NCI-H82 treated with DMSO at 0.1 percent for 48 hours (cell line): ENCODE measurements around the gene HS3ST4.

ENCODE experiments used
- DNase-seq: peaks from one replicate; lab custom pipeline; 2025; ENCODE audit not compliant: unreplicated experiment; lab: John Stamatoyannopoulos, UW

HS3ST4 gene

GRCh38 chr16:25888868-25889267 is 197.1 kb downstream of the HS3ST4 start:
- DNase-seq = no peak

DNA sequence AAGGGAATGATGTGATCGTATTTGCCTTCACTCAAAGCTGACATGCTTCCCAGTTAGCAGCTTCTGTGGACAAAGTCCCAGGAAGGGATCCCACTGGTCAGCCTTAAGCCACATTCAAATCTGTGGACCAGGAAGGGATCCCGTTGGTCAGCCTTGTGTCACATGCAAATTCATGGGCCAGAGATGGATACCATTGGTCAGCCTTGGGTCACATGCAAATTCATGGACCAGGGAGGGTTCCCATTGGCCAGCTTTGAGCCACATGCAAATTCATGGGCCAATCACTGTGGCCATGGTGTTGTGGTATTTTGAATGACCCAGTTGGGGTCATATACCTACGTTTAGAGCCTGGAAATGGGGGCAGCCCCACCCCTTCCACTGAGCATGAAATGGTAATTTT is 201.6 kb downstream of the HS3ST4 start:
- DNase-seq = no peak

DNA sequence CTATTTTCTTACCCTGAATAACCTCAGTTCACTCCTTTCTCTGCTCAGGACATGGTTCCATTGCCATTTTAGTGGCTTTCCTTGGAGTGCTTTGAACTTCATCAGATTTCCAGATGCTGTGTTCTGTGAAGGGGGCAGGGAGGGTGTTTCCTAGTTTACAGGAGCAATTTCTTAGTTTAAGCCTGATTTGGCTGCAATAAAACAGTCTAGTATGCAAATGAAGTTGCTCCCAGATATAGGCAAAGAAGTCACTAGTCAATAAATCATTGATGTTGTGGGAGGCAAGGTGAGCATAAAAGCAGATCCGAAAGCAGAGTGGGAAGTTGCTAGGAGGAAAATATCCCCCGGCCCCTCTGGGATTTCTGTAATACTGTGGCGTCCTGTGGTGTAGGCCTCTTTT is 202.3 kb downstream of the HS3ST4 start:
- DNase-seq = no peak

DNA sequence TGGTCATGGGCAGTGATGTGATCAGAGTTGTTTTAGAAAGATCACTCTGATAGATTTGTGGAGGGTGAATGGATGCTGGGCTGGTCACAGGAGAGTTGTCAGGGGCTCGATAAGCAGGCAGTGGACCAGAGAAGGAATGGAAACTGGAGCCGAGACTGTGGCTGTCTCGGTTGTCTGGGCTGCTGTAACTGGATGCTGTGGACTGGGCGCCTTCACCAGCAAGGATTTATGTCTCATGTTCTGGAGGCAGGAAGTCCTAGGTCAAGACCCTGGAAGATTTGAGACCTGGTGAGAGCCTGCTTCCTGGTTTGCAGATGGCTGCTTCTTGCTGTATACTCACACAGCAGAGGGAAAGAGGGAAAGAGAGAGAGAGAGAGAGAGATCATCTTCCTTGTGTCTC is 203.6 kb downstream of the HS3ST4 start:
- no peak for DNase-seq

GRCh38 chr16:25896411-25896810 is 204.7 kb downstream of the HS3ST4 start:
- DNase-seq = peak; percentile 5

GRCh38 chr16:25897702-25898101 is 205.9 kb downstream of the HS3ST4 start:
- DNase-seq = no peak

DNA sequence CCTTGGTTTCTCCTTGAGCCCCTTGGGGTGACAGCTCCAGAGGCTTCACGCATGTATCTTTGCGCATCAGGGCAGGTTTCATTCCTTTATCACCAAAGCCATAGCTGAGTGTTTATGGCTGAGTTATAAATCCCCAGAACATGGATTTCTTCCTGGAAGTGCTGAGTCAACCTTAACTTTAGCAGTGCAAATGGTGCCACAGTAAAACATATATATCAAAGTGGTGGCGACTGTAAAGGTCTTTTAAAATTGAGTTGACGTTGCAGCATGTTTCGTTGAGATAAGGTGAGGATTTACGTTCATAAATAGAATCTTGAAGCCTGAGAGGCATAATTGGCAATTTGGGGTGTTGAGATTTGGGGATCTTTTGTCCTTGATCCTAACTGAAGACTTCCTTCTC is 214.1 kb downstream of the HS3ST4 start:
- no peak for DNase-seq

GRCh38 chr16:25910971-25911370 is 219.2 kb downstream of the HS3ST4 start:
- no peak for DNase-seq

DNA sequence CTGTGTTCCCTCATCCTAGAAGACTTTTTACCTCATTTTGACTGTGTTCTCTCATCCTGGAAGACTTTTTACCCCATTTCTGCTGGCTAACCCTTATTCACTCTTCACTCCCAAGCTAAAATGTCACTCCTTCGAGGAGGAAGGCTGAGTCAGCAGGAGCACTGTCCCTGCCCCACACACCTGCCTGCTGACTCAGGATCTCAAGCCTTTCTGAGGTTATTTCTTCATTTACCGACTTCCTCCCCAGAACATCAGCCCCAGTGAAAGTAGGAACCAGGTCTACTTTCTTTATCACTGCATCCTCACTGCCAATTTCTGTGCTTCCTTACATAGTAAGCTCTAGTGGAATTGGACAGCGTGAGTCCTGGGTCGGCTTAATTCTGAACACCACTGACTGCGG is 220.6 kb downstream of the HS3ST4 start:
- no peak for DNase-seq

- no peak for DNase-seq
Measured at GRCh38 chr16:25914357-25914962, 222.7 kb downstream of the HS3ST4 start.

DNA sequence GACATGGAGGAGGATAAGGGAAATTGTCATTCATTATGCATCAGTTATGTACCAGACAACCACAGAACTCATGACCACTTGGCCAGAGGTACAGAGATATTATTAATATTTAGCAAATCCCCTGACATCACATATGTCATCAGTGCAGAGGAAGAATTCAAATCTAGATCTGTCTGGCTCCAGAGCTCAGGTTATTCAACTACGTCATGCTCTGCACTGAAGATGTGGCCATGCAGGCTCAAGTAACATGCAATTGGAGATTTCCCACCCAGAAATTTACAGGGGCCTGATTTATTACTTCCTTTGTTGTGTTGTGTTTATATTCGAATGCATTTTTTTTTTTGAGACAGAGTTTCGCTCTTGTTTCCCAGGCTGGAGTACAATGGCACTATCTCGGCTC is 224.3 kb downstream of the HS3ST4 start:
- DNase-seq = no peak

GRCh38 chr16:25922438-25922837 is 230.7 kb downstream of the HS3ST4 start:
- DNase-seq = peak; percentile 75

GRCh38 chr16:25925421-25925820 is 233.7 kb downstream of the HS3ST4 start:
- DNase-seq = peak; percentile 88

DNA sequence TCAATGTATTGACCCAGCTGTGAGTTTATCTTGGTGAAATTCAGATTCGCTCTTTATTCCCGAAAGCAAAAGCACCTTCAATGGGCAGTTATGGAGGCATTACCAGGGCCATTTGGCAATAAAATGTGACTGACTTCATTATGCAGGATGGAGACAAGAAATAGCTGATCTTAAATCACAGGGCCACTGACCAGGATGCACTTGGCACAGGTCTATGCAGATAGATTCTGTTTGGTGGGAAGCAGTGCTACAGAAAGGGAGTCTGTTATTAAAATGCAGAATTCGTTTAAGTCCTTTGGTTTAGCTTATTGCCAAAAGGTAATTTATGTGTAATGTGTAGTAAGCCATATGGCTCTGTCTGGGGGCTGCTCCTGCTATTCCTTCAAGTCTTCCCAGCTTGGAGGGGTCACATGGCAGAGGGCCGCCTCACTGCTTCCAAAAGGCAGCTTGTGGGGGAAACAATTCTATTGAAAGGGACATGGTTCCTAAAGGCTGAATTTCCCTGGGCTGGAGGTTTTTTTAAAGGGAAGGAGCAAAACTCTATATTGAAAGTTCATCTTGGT is 239.8 kb downstream of the HS3ST4 start:
- DNase-seq = no peak

- DNase-seq = no peak
Measured at GRCh38 chr16:25941800-25942499, 250.2 kb downstream of the HS3ST4 start.

- peak; percentile 22 for DNase-seq
Measured at GRCh38 chr16:25950586-25951281, 259.0 kb downstream of the HS3ST4 start.

- DNase-seq = no peak
Measured at GRCh38 chr16:25951999-25952398, 260.2 kb downstream of the HS3ST4 start.

- DNase-seq = no peak
Measured at GRCh38 chr16:25952983-25953382, 261.2 kb downstream of the HS3ST4 start.

DNA sequence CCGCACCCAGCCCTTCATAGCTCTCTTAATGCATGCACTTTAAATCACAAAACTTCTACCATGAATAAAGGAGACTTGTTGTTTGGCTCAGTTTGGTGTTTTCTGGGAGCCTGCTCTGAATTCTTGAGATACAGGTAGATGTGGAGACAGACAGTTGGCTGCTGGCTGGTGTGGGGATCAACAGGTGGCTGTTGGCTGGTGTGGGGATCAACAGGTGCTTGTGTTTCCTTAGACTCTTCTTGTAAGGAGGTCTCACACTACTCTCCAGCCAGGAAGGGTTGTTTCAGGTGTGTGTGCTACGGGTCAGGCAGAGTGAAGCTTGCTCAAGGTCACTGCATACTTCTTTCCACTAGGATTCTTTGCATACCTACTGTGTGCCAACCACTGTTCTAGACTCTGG is 265.9 kb downstream of the HS3ST4 start:
- DNase-seq = no peak

- no peak for DNase-seq
Measured at GRCh38 chr16:25959221-25959620, 267.5 kb downstream of the HS3ST4 start.

- DNase-seq = no peak
Measured at GRCh38 chr16:25966172-25967097, 274.7 kb downstream of the HS3ST4 start.
